ENCODE measurements around the gene GPSM3.

- no peak for TF ChIP-seq CTCF (IDR thresholded peaks at IDR 0.05)
- TF ChIP-seq POLR2A (IDR thresholded peaks at IDR 0.05): no peak
Measured at GRCh38 chr6:32149932-32150870, 42.2 kb downstream of the GPSM3 start.

Measured in uterus (tissue), 2 donors.